Uterus (tissue), 2 donors: ENCODE data around the gene ZNF469.

Experiments used
- CTCF ChIP-seq, 4 experiments: fragments of 200-600 bp in 2 of 4; fragments of 450-650 bp in 2 of 4; sonication (generic) in 2 of 4; IDR thresholded peaks; one replicate each; pipeline ENCODE4 v1.5.1; 2016 to 2019; ENCODE audit warnings: antibody characterized with exemption in 4 of 4, mild to moderate bottlenecking in 2 of 4, moderate library complexity in 1 of 4
- POLR2A ChIP-seq, 2 donors: fragments of 450-650 bp; IDR thresholded peaks; one replicate each; pipeline ENCODE4 v1.6.1; 2016; ENCODE audit warnings: antibody characterized with exemption in 2 of 2, mild to moderate bottlenecking in 1 of 2, moderate library complexity in 1 of 2

DNA sequence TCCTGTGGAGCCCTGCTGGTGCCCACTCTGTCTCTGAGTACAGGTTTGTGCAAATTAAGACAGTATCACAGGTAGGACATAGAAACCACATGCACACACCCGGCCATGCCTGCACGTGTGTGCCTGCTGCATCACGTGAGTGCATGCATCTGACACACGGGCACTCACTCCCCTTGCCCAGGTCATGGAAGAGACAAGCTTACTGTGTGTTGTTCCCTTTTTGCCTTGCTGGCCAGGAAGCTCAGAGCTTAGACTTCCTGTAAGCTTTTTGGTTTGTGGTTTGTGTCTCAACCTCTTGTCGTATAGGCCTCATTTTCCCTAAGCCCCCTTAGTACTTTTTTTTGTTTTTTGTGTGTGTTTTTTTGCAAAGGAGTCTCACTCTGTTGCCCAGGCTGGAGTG, 25.0 kb downstream of the ZNF469 start:
- TF ChIP-seq CTCF (IDR thresholded peaks at IDR 0.05): no peak
- TF ChIP-seq POLR2A (IDR thresholded peaks at IDR 0.05): no peak
